ENCODE results near the gene ZDHHC1.
A peak's percentile ranks its signal among the peaks of the same experiment; 100 is the strongest.

The ZDHHC1 gene

GRCh38 chr16:67454104-67454503 lies 37.8 kb upstream of the ZDHHC1 start:
- DNase-seq (ENCODE audit: insufficient read length, low spot score) = no peak
- no peak for FAIRE-seq
- no peak for TF ChIP-seq CTCF (IDR thresholded peaks at IDR 0.05; ENCODE audit: insufficient read depth, missing control alignments)

- DNase-seq (ENCODE audit: insufficient read length, low spot score) (no peak), FAIRE-seq (no peak)
These were observed 35.6 kb upstream of the ZDHHC1 start for GRCh38 chr16:67451704-67452435.

GRCh38 chr16:67451061-67451703 lies 34.9 kb upstream of the ZDHHC1 start:
- FAIRE-seq = no peak
- TF ChIP-seq CTCF (IDR thresholded peaks at IDR 0.05; ENCODE audit: insufficient read depth, missing control alignments) = no peak
- no peak for DNase-seq (ENCODE audit: insufficient read length, low spot score)

More at GRCh38 chr16:67451704-67452435, 35.6 kb upstream of the ZDHHC1 start:
- no peak for TF ChIP-seq CTCF (IDR thresholded peaks at IDR 0.05; ENCODE audit: insufficient read depth, missing control alignments)

- DNase-seq (ENCODE audit: insufficient read length, low spot score) (no peak), FAIRE-seq (no peak)
- no peak for TF ChIP-seq CTCF (IDR thresholded peaks at IDR 0.05; ENCODE audit: insufficient read depth, missing control alignments)
These were observed 33.5 kb upstream of the ZDHHC1 start for GRCh38 chr16:67449739-67450138.

GRCh38 chr16:67449336-67449735 lies 33.1 kb upstream of the ZDHHC1 start:
- no peak for TF ChIP-seq CTCF (IDR thresholded peaks at IDR 0.05; ENCODE audit: insufficient read depth, missing control alignments)
- DNase-seq (ENCODE audit: insufficient read length, low spot score) (no peak), FAIRE-seq (no peak)

- FAIRE-seq = no peak
- no peak for TF ChIP-seq CTCF (IDR thresholded peaks at IDR 0.05; ENCODE audit: insufficient read depth, missing control alignments)
- no peak for DNase-seq (ENCODE audit: insufficient read length, low spot score)
These were observed 32.3 kb upstream of the ZDHHC1 start for GRCh38 chr16:67448580-67448979.

- no peak for DNase-seq (ENCODE audit: insufficient read length, low spot score)
- TF ChIP-seq CTCF (IDR thresholded peaks at IDR 0.05; ENCODE audit: insufficient read depth, missing control alignments) = peak; percentile 35
- FAIRE-seq = no peak
These were observed 31.3 kb upstream of the ZDHHC1 start for GRCh38 chr16:67447508-67448076.
